ENCODE results near the gene PLCXD1. TPM values are rescaled to one million over a fixed set of nuclear protein-coding genes. Genes with fewer than 3 reads are reported as not detected.

PLCXD1 gene
- polyA plus RNA-seq, 1 donor from 2014 or later = 30.1 TPM

DNA sequence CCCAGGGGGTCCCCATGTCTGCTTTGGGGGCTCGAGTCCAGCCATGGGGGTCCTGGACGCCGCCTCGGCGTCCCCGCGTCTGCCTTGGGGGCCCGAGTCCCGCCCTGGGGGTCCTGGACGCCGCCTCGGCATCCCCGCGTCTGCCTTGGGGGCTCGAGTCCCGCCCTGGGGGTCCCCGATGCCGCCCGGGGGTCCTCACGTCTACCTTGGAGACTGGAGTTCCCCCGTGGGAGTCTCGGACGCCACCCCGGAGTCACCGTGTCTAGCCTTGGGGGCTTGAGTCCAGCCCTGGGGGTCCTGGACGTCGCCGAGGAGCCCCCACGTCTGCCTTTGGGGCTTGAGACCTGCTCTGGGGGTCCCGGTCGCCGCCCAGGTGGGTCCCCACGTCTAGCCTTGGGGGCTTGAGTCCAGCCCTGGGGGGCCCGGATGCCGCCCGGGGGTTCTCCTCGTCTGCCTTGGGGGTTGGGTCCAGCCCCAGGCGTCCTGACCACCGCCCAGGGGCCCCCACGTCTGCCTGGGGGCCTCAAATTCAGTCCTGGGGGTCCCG is 38.5 kb downstream of the PLCXD1 start:
- no peaks in the 10 kb centered on the region for H3K36me3 ChIP-seq (ENCODE audit: insufficient read depth, low read length)
- H3K4me3 ChIP-seq (ENCODE audit: low read length) = peak overlapping the region; percentile 94
- no peaks in the 10 kb centered on the region for H3K9me3 ChIP-seq (ENCODE audit: low read length)
- no peaks in the 10 kb centered on the region for H3F3A ChIP-seq (ENCODE audit: insufficient read depth, low read length, poor library complexity, severe bottlenecking)
- no peaks in the 10 kb centered on the region for H3K9me2 ChIP-seq (ENCODE audit: insufficient read depth, low read length)
- no peaks in the 10 kb centered on the region for H3K27me3 ChIP-seq (ENCODE audit: insufficient read depth, low read depth, low read length)
- peak overlapping the region; percentile 76 for H3K27ac ChIP-seq (ENCODE audit: low read length)
- TF ChIP-seq TAF1 (IDR thresholded peaks at IDR 0.05; ENCODE audit: low read depth) = no peak
- TF ChIP-seq EP300 (conservative IDR thresholded peaks at IDR 0.05; ENCODE audit: poor library complexity, severe bottlenecking) = no peak
- TF ChIP-seq, protein P1, sequence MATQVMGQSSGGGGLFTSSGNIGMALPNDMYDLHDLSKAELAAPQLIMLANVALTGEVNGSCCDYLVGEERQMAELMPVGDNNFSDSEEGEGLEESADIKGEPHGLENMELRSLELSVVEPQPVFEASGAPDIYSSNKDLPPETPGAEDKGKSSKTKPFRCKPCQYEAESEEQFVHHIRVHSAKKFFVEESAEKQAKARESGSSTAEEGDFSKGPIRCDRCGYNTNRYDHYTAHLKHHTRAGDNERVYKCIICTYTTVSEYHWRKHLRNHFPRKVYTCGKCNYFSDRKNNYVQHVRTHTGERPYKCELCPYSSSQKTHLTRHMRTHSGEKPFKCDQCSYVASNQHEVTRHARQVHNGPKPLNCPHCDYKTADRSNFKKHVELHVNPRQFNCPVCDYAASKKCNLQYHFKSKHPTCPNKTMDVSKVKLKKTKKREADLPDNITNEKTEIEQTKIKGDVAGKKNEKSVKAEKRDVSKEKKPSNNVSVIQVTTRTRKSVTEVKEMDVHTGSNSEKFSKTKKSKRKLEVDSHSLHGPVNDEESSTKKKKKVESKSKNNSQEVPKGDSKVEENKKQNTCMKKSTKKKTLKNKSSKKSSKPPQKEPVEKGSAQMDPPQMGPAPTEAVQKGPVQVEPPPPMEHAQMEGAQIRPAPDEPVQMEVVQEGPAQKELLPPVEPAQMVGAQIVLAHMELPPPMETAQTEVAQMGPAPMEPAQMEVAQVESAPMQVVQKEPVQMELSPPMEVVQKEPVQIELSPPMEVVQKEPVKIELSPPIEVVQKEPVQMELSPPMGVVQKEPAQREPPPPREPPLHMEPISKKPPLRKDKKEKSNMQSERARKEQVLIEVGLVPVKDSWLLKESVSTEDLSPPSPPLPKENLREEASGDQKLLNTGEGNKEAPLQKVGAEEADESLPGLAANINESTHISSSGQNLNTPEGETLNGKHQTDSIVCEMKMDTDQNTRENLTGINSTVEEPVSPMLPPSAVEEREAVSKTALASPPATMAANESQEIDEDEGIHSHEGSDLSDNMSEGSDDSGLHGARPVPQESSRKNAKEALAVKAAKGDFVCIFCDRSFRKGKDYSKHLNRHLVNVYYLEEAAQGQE (IDR thresholded peaks at IDR 0.05; ENCODE audit: borderline replicate concordance) = no peak
- peak overlapping the region; percentile 42 for H3K4me2 ChIP-seq (ENCODE audit: low read length)
- H3K9ac ChIP-seq (ENCODE audit: low read length) = peak overlapping the region; percentile 90
- H4K20me1 ChIP-seq (ENCODE audit: insufficient read depth) = no peaks in the 10 kb centered on the region
- H3K79me2 ChIP-seq (replicated peaks; ENCODE audit: insufficient read depth, low read length) = peaks cover 8% of the 10 kb centered on the region
- no peak overlapping the region for H2AFZ ChIP-seq (ENCODE audit: low read depth, low read length)

DNA sequence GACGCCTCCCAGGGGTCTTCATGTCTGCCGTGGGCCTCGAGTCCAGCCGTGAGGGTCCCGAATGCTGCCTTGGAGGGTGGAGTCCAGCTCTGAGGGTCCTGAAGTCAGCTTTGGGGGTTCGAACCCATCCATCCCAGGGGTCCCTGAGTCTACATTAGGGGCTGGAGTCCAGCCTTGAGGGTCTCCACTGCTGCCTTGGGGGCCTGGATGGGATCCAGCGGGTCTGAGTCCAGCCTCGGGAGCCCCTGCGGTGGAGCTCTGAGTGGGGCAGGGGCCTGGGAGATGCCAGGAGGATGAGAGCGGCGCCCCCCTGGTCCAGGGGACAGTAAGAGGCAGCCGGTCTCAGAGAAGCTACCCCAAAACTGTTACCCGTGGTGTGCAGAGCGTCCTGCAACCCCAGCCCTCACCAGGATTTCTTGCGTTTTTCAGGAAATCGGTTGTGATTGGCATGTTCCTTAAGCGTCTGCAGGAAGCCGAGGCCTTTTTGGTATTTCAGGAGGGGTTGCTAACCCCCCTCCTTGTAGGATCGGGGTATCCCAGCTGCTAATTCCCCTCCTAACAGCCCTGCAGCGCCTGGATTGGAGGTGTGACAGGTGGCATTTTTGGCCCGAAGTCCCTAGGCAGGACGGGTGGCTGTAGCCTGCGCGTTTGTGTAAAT is 39.1 kb downstream of the PLCXD1 start:
- no peak for TF ChIP-seq SMC3 (conservative IDR thresholded peaks at IDR 0.05; ENCODE audit: poor library complexity)
- no peak for TF ChIP-seq MXI1 (conservative IDR thresholded peaks at IDR 0.05; ENCODE audit: poor library complexity, severe bottlenecking)
- TF ChIP-seq, protein P1 (IDR thresholded peaks at IDR 0.05; ENCODE audit: borderline replicate concordance) = no peak
- TF ChIP-seq, protein P2, sequence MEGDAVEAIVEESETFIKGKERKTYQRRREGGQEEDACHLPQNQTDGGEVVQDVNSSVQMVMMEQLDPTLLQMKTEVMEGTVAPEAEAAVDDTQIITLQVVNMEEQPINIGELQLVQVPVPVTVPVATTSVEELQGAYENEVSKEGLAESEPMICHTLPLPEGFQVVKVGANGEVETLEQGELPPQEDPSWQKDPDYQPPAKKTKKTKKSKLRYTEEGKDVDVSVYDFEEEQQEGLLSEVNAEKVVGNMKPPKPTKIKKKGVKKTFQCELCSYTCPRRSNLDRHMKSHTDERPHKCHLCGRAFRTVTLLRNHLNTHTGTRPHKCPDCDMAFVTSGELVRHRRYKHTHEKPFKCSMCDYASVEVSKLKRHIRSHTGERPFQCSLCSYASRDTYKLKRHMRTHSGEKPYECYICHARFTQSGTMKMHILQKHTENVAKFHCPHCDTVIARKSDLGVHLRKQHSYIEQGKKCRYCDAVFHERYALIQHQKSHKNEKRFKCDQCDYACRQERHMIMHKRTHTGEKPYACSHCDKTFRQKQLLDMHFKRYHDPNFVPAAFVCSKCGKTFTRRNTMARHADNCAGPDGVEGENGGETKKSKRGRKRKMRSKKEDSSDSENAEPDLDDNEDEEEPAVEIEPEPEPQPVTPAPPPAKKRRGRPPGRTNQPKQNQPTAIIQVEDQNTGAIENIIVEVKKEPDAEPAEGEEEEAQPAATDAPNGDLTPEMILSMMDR (IDR thresholded peaks at IDR 0.05; ENCODE audit: poor library complexity, severe bottlenecking) = no peak
- TF ChIP-seq TAF1 (IDR thresholded peaks at IDR 0.05; ENCODE audit: low read depth) = no peak
- no peak for TF ChIP-seq EP300 (conservative IDR thresholded peaks at IDR 0.05; ENCODE audit: poor library complexity, severe bottlenecking)
- TF ChIP-seq EZH2 (IDR thresholded peaks at IDR 0.05; ENCODE audit: borderline replicate concordance, insufficient read depth, low read length, poor library complexity, severe bottlenecking) = no peak
- TF ChIP-seq POLR2AphosphoS5 (IDR thresholded peaks at IDR 0.05) = no peak
- TF ChIP-seq RAD21 (conservative IDR thresholded peaks at IDR 0.05) = no peak
- Histone ChIP-seq H3K4me2 (ENCODE audit: low read length) (peak overlapping the region; percentile 42), H3K36me3 (ENCODE audit: insufficient read depth, low read length) (no peaks in the 10 kb centered on the region), H4K20me1 (ENCODE audit: insufficient read depth) (no peaks in the 10 kb centered on the region), H3K4me3 (ENCODE audit: low read length) (peak overlapping the region; percentile 94), H3K79me2 (replicated peaks; ENCODE audit: insufficient read depth, low read length) (peaks cover 8% of the 10 kb centered on the region), H3K9me3 (ENCODE audit: low read length) (no peaks in the 10 kb centered on the region), H2AFZ (ENCODE audit: low read depth, low read length) (no peak overlapping the region), H3F3A (ENCODE audit: insufficient read depth, low read length, poor library complexity, severe bottlenecking) (no peaks in the 10 kb centered on the region), H3K27ac (ENCODE audit: low read length) (no peak overlapping the region), H3K9me2 (ENCODE audit: insufficient read depth, low read length) (no peaks in the 10 kb centered on the region), H3K9ac (ENCODE audit: low read length) (peak overlapping the region; percentile 90), H3K27me3 (ENCODE audit: insufficient read depth, low read depth, low read length) (no peaks in the 10 kb centered on the region)

All from neural cell (in vitro differentiated cells).